ENCODE data around the gene CACNA2D3.

DNA sequence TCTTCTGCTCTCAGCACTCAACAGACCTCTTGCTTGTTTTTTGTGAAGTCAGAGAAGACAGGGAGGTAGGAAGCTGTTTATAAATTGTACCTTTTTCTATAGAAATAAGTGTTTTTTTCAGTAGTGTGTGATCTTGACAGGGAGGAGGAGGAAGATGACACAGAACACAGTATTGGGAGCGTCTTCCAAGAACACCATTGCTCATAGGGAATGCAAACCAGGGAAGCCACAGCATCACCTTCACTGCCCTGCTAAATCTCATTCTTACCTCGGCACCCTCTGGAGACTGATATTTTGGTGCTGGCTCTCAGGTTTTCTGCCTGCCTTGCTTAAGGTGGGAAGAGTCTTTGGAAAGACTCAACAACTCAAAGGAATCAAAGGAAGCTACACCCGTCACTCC is 636.1 kb downstream of the CACNA2D3 start:
- TF ChIP-seq, protein P1, sequence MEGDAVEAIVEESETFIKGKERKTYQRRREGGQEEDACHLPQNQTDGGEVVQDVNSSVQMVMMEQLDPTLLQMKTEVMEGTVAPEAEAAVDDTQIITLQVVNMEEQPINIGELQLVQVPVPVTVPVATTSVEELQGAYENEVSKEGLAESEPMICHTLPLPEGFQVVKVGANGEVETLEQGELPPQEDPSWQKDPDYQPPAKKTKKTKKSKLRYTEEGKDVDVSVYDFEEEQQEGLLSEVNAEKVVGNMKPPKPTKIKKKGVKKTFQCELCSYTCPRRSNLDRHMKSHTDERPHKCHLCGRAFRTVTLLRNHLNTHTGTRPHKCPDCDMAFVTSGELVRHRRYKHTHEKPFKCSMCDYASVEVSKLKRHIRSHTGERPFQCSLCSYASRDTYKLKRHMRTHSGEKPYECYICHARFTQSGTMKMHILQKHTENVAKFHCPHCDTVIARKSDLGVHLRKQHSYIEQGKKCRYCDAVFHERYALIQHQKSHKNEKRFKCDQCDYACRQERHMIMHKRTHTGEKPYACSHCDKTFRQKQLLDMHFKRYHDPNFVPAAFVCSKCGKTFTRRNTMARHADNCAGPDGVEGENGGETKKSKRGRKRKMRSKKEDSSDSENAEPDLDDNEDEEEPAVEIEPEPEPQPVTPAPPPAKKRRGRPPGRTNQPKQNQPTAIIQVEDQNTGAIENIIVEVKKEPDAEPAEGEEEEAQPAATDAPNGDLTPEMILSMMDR (IDR thresholded peaks at IDR 0.05) = no peak
- TF ChIP-seq POLR2A (IDR thresholded peaks at IDR 0.05) = no peak
